Activated T-helper 1 cell treated with Interleukin-2 at 50 U/mL for 16 hours (primary cell): ENCODE results near the gene TP53TG5.
A peak's percentile ranks its signal among the peaks of the same experiment; 100 is the strongest.

ENCODE experiments used
- DNase-seq: peaks from one replicate; pipeline ENCODE4 v3.0.0-alpha.2; 2020; ENCODE audit warnings: low read depth

TP53TG5 gene

GRCh38 chr20:45378191-45378590, at the start of gene TP53TG5:
TP53TG5 (minus strand) TSS chr20:45378325; CDS start chr20:45378236, 89 bp downstream.
- DNase-seq, result no peak

GRCh38 chr20:45427236-45428149, 49.4 kb upstream of the TP53TG5 start:
- no peak for DNase-seq

- DNase-seq, result no peak
Measured at GRCh38 chr20:45426320-45427016, 48.3 kb upstream of the TP53TG5 start.

- no peak for DNase-seq
Measured at GRCh38 chr20:45425561-45425960, 47.4 kb upstream of the TP53TG5 start.

GRCh38 chr20:45423700-45424099, 45.6 kb upstream of the TP53TG5 start:
- DNase-seq, result no peak

GRCh38 chr20:45420125-45420524, 42.0 kb upstream of the TP53TG5 start:
- no peak for DNase-seq

GRCh38 chr20:45419188-45420091, 41.3 kb upstream of the TP53TG5 start:
- DNase-seq, result no peak

GRCh38 chr20:45416917-45417316, 38.8 kb upstream of the TP53TG5 start:
- DNase-seq, result no peak

GRCh38 chr20:45415822-45416637, 37.9 kb upstream of the TP53TG5 start, which contains the start of gene PIGT:
PIGT (plus strand) TSS chr20:45416141; CDS start chr20:45416157, 16 bp downstream.
- DNase-seq, result peak; percentile 84

- no peak for DNase-seq
Measured at GRCh38 chr20:45413479-45413878, 35.4 kb upstream of the TP53TG5 start.

GRCh38 chr20:45412653-45413052, 34.5 kb upstream of the TP53TG5 start:
- no peak for DNase-seq

GRCh38 chr20:45410887-45411286, 32.8 kb upstream of the TP53TG5 start:
- DNase-seq, result no peak

- DNase-seq, result no peak
Measured at GRCh38 chr20:45409521-45410272, 31.6 kb upstream of the TP53TG5 start.

- DNase-seq, result no peak
Measured at GRCh38 chr20:45408646-45409213, 30.6 kb upstream of the TP53TG5 start.

- no peak for DNase-seq
Measured at GRCh38 chr20:45407783-45408645, 29.9 kb upstream of the TP53TG5 start, which contains the start of gene DBNDD2. DBNDD2 (plus strand) TSS chr20:45408289; CDS start chr20:45408468, 179 bp downstream.

- no peak for DNase-seq
Measured at GRCh38 chr20:45407067-45407745, 29.1 kb upstream of the TP53TG5 start.

GRCh38 chr20:45406260-45407066, 28.3 kb upstream of the TP53TG5 start:
- peak; percentile 36 for DNase-seq
